A549 (cell line): ENCODE results near the gene RAD50. TPM values are rescaled to one million over a fixed set of nuclear protein-coding genes. Genes with fewer than 3 reads are reported as not detected.

Source experiments
- ATAC-seq, 2 experiments: fragments of 200-7000 bp in 1 of 2; fragments of >200 bp in 1 of 2; cut with Nextera tagmentation in 1 of 2; cut with Tn5 transposase in 1 of 2; 3 replicates each; pipeline versions ENCODE4 v1.8.0 to v1.9.1; 2018 to 2020; ENCODE audit warnings: mild to moderate bottlenecking in 1 of 2, moderate library complexity in 1 of 2
- CTCF ChIA-PET: fragments of 300-600 bp; sonication (Branson Sonifier 250); formaldehyde crosslinking; extraction: SDS; loops from one replicate; lab custom pipeline; 2021; ENCODE audit warnings: antibody characterized with exemption, inconsistent platforms; lab: Yijun Ruan, JAX
- POLR2A ChIA-PET: fragments of 350-600 bp; formaldehyde crosslinking; extraction: SDS; loops from one replicate; lab custom pipeline; 2021; ENCODE audit warnings: antibody characterized with exemption, inconsistent platforms; lab: Yijun Ruan, JAX
- DNase-seq, 2 experiments: peaks; one replicate each; pipeline versions ENCODE4 v3.0.0 to v3.0.0-alpha.2; 2011 to 2016; ENCODE audit warnings: low read depth in 1 of 2, low spot score in 1 of 2
- FAIRE-seq: peaks from 2 replicates; lab custom pipeline; 2011; peaks lifted over from hg19 to GRCh38; lab: Jason Lieb, UNC
- H3K27ac ChIP-seq, 2 experiments: fragments of >200 bp; sonication (Bioruptor Twin); formaldehyde crosslinking; 3 replicates each; pipeline ENCODE4 v1.5.1; 2016 to 2017
- H3K4me1 ChIP-seq: fragments of >200 bp; sonication (Bioruptor Twin); formaldehyde crosslinking; 3 replicates; pipeline ENCODE4 v1.6.1; 2016
- H3K4me2 ChIP-seq: fragments of >200 bp; sonication (Bioruptor Twin); formaldehyde crosslinking; 3 replicates; pipeline ENCODE4 v1.6.1; 2016
- H3K4me3 ChIP-seq: fragments of >200 bp; sonication (Bioruptor Twin); formaldehyde crosslinking; 3 replicates; pipeline ENCODE4 v1.5.1; 2016
- H3K9me3 ChIP-seq: fragments of >200 bp; sonication (Bioruptor Twin); formaldehyde crosslinking; 3 replicates; pipeline ENCODE4 v1.6.1; 2016
- E2F6 ChIP-seq: IDR thresholded peaks from 2 replicates; pipeline ENCODE4 v1.6.1; 2012; ENCODE audit warnings: low read depth, borderline replicate concordance
- EP300 ChIP-seq, 2 experiments: fragments of >200 bp; sonication (Bioruptor Twin); formaldehyde crosslinking; IDR thresholded peaks; 2 replicates in 1 of 2; 3 replicates in 1 of 2; pipeline ENCODE4 v1.6.1; 2016 to 2017
- FOSB ChIP-seq: fragments of 250-450 bp; sonication (Bioruptor Pico); IDR thresholded peaks from 2 replicates; pipeline ENCODE4 v1.5.0; 2020; ENCODE audit warnings: mild to moderate bottlenecking, moderate library complexity
- GATA3 ChIP-seq: IDR thresholded peaks from 2 replicates; pipeline ENCODE4 v1.6.1; 2012; ENCODE audit warnings: borderline replicate concordance
- HEYL ChIP-seq: fragments of 250-450 bp; sonication (Bioruptor Pico); IDR thresholded peaks from 2 replicates; pipeline ENCODE4 v1.8.0; 2021; ENCODE audit warnings: mild to moderate bottlenecking, moderate library complexity
- HOXB13 ChIP-seq: fragments of 250-450 bp; sonication (Bioruptor Pico); IDR thresholded peaks from 2 replicates; pipeline ENCODE4 v1.5.0; 2020; ENCODE audit warnings: low read depth, mild to moderate bottlenecking, moderate library complexity
- HOXB5 ChIP-seq: fragments of 250-450 bp; sonication (Bioruptor Pico); IDR thresholded peaks from 2 replicates; pipeline ENCODE4 v1.5.0; 2020; ENCODE audit warnings: mild to moderate bottlenecking, moderate library complexity
- KDM1A ChIP-seq: fragments of 200-600 bp; sonication (generic); IDR thresholded peaks from 2 replicates; pipeline ENCODE4 v1.6.1; 2016; ENCODE audit warnings: low read depth, mild to moderate bottlenecking
- MAFK ChIP-seq: fragments of 450-650 bp; IDR thresholded peaks from 2 replicates; pipeline ENCODE4 v1.6.1; 2014; ENCODE audit not compliant: partially characterized antibody
- POLR2AphosphoS2 ChIP-seq: conservative IDR thresholded peaks from 2 replicates; pipeline ENCODE4 v1.6.1; 2012; ENCODE audit warnings: low read length, improper control_type of control experiment, inconsistent platforms
- RAD21 ChIP-seq, 2 experiments: fragments of >200 bp in 1 of 2; sonication (Bioruptor Twin) in 1 of 2; formaldehyde crosslinking in 1 of 2; IDR thresholded peaks in 1 of 2; conservative IDR thresholded peaks in 1 of 2; 2 replicates in 1 of 2; 3 replicates in 1 of 2; pipeline ENCODE4 v1.6.1; 2012 to 2018; ENCODE audit warnings: inconsistent platforms in 1 of 2
- RCOR1 ChIP-seq: fragments of 150-350 bp; IDR thresholded peaks from 2 replicates; pipeline ENCODE4 v1.6.1; 2014; ENCODE audit warnings: antibody characterized with exemption, low read length, low read depth
- TFCP2L1 ChIP-seq: fragments of 250-450 bp; sonication (Bioruptor Pico); IDR thresholded peaks from 2 replicates; pipeline ENCODE4 v1.5.0; 2021; ENCODE audit warnings: mild to moderate bottlenecking
- ZNF302 ChIP-seq: fragments of 250-450 bp; sonication (Bioruptor Pico); IDR thresholded peaks from 2 replicates; pipeline ENCODE4 v1.9.0; 2021; ENCODE audit warnings: inconsistent platforms, mild to moderate bottlenecking, moderate library complexity
- WGBS: methylation state at CpG from one replicate; pipeline ENCODE4 v1.1.6; 2017; ENCODE audit errors: missing lambda C conversion rate; 5-methylcytosine and 5-hydroxymethylcytosine counted together
- polyA plus RNA-seq, 4 experiments: library from polyadenylated mRNA; depleted of rRNA in 3 of 4; stranded (reverse); fragments of >200 nt; fragmentation: RNase III in 1 of 4; extraction: RNeasy Plus Mini Kit Qiagen cat#74134 plus additional on column Dnase treatment in 1 of 4; gene quantifications; 2 replicates in 3 of 4; 3 replicates in 1 of 4; pipeline ENCODE4 v1.2.3, GENCODE V29; 2011 to 2017
- TF ChIP-seq, protein P1 (sequence below): fragments of 450-650 bp; IDR thresholded peaks from 2 replicates; pipeline ENCODE4 v1.6.1; 2014; ENCODE audit warnings: antibody characterized with exemption
- TF ChIP-seq, protein P2 (sequence below): fragments of 250-450 bp; sonication (Bioruptor Pico); IDR thresholded peaks from 2 replicates; pipeline ENCODE4 v1.5.0; 2021; ENCODE audit warnings: mild to moderate bottlenecking, moderate library complexity, borderline replicate concordance
- TF ChIP-seq, protein P3 (sequence below): fragments of >200 bp; sonication (Bioruptor Twin); formaldehyde crosslinking; IDR thresholded peaks from 3 replicates; pipeline ENCODE4 v1.6.1; 2016
- TF ChIP-seq, protein P4 (sequence below): IDR thresholded peaks from 2 replicates; pipeline ENCODE4 v1.6.1; 2012
- TF ChIP-seq, protein P5 (sequence below): fragments of >200 bp; sonication (Bioruptor Twin); formaldehyde crosslinking; IDR thresholded peaks from 2 replicates; pipeline ENCODE4 v1.6.1; 2016

RAD50 gene
- polyA plus RNA-seq, 2 of the 4 experiments (the other 2 are of a cell fraction): 39.6 to 81.5 TPM

DNA sequence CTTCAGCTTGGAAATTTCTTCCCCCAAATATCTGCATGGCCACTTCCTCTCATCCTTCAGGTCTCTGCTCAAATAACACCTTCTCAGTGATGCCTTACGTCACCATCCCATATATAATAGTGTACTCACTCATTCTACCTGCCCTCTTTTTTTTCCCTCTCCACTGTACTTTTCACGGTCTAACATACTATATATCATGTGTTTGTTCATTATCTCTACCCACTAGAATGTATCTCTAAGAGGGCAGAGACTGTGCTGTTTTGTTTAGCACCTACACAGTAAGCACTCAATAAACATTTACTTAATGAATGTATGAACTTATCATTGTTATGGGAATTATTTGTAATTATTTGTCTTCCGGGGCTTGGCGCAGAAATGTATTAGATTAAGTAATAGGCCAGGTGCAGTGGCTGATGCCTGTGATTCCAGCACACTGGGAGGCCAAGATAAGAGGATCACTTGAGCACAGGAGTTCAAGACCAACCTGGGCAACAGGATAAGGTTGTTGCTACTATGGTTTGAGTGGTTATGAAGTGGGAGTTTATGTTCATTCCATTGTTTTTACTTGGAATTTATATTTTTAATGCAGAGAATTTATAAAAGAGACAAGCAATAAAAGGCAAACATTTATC lies 95.2 kb downstream of the RAD50 start:
- no peak for TF ChIP-seq RCOR1
- no peak for TF ChIP-seq FOSB (CRISPR knock-in tag)
- TF ChIP-seq POLR2AphosphoS2: no peak
- TF ChIP-seq HEYL (CRISPR knock-in tag): no peak
- TF ChIP-seq, protein P1, sequence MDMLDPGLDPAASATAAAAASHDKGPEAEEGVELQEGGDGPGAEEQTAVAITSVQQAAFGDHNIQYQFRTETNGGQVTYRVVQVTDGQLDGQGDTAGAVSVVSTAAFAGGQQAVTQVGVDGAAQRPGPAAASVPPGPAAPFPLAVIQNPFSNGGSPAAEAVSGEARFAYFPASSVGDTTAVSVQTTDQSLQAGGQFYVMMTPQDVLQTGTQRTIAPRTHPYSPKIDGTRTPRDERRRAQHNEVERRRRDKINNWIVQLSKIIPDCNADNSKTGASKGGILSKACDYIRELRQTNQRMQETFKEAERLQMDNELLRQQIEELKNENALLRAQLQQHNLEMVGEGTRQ: no peak
- TF ChIP-seq, protein P2, sequence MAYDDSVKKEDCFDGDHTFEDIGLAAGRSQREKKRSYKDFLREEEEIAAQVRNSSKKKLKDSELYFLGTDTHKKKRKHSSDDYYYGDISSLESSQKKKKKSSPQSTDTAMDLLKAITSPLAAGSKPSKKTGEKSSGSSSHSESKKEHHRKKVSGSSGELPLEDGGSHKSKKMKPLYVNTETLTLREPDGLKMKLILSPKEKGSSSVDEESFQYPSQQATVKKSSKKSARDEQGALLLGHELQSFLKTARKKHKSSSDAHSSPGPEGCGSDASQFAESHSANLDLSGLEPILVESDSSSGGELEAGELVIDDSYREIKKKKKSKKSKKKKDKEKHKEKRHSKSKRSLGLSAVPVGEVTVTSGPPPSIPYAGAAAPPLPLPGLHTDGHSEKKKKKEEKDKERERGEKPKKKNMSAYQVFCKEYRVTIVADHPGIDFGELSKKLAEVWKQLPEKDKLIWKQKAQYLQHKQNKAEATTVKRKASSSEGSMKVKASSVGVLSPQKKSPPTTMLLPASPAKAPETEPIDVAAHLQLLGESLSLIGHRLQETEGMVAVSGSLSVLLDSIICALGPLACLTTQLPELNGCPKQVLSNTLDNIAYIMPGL: no peak
- TF ChIP-seq, protein P3, sequence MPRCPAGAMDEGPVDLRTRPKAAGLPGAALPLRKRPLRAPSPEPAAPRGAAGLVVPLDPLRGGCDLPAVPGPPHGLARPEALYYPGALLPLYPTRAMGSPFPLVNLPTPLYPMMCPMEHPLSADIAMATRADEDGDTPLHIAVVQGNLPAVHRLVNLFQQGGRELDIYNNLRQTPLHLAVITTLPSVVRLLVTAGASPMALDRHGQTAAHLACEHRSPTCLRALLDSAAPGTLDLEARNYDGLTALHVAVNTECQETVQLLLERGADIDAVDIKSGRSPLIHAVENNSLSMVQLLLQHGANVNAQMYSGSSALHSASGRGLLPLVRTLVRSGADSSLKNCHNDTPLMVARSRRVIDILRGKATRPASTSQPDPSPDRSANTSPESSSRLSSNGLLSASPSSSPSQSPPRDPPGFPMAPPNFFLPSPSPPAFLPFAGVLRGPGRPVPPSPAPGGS: no peak
- no peak for TF ChIP-seq KDM1A
- TF ChIP-seq MAFK: no peak
- H3K4me1 ChIP-seq: no peaks in the 10 kb centered on the region
- no peak overlapping the region for H3K4me2 ChIP-seq
- H3K27ac ChIP-seq: no peak overlapping the region
- 89% methylated on average over 4 of the region's 4 CpGs for WGBS
- H3K4me3 ChIP-seq: no peak overlapping the region
- POLR2A ChIA-PET: no interaction called here
- no peaks in the 10 kb centered on the region for H3K9me3 ChIP-seq
- FAIRE-seq: no peak
- no peak for ATAC-seq
- DNase-seq: no peak
- CTCF ChIA-PET: interaction anchor here (0.7 kb wide), 1 partner anchor 178 kb away, joined by 3 read pairs; the partner anchor contains the start of gene SHROOM1

DNA sequence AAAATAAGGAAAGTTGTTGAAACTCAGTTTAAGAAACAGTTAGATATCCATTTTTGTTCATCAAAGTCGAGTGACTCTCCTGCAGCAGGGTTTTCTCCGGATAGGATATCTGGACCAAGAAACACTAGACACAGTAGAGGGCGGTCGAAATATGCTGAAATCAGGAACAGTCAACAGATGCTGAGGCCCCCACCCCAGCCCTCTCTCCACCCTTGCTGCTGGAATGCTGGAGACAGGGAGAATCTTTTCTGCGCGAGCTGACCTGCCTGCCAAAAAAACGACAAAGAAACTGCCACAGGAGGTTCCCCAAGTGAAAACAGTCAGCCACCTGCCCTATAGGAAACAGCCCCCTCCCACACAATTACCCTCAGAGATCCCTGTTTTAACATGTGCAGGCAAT lies 96.9 kb downstream of the RAD50 start:
- ChIA-PET POLR2A (no interaction called here), CTCF (interaction anchor here (1.6 kb wide), 1 partner anchor 23 kb away, joined by 6 read pairs; no protein-coding TSS in a partner anchor)
- DNase-seq (no peak), FAIRE-seq (no peak), ATAC-seq (no peak)
- Histone ChIP-seq H3K27ac (no peak overlapping the region), H3K4me1 (no peaks in the 10 kb centered on the region), H3K4me3 (no peak overlapping the region), H3K9me3 (no peaks in the 10 kb centered on the region), H3K4me2 (no peak overlapping the region)
- TF ChIP-seq KDM1A: no peak
- no peak for TF ChIP-seq E2F6
- TF ChIP-seq EP300 (IDR thresholded peaks at IDR 0.05): no peak
- no peak for TF ChIP-seq TFCP2L1 (CRISPR knock-in tag)
- TF ChIP-seq RAD21 (conservative IDR thresholded peaks at IDR 0.05 in 1 of 2, IDR thresholded peaks at IDR 0.05 in 1 of 2): no peak
- TF ChIP-seq HOXB5 (CRISPR knock-in tag): no peak
- TF ChIP-seq, protein P4, sequence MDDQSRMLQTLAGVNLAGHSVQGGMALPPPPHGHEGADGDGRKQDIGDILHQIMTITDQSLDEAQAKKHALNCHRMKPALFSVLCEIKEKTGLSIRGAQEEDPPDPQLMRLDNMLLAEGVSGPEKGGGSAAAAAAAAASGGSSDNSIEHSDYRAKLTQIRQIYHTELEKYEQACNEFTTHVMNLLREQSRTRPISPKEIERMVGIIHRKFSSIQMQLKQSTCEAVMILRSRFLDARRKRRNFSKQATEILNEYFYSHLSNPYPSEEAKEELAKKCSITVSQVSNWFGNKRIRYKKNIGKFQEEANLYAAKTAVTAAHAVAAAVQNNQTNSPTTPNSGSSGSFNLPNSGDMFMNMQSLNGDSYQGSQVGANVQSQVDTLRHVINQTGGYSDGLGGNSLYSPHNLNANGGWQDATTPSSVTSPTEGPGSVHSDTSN: no peak
- TF ChIP-seq, protein P5, sequence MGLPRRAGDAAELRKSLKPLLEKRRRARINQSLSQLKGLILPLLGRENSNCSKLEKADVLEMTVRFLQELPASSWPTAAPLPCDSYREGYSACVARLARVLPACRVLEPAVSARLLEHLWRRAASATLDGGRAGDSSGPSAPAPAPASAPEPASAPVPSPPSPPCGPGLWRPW: no peak
- TF ChIP-seq GATA3: no peak
- TF ChIP-seq, protein P1: no peak
- TF ChIP-seq ZNF302: no peak
- TF ChIP-seq HOXB13 (CRISPR knock-in tag): no peak
- WGBS: 56% methylated on average over 7 of the region's 7 CpGs
